HG02678 (cell line): ENCODE results near the gene PIGR.

ENCODE experiments used
- ATAC-seq: cut with Tn5 transposase; IDR thresholded peaks from one replicate; pipeline ENCODE4 v1.9.1; 2021; ENCODE audit warnings: mild to moderate bottlenecking, moderate library complexity; ENCODE audit not compliant: unreplicated experiment

PIGR gene

GRCh38 chr1:206893380-206893779 lies 52.9 kb downstream of the PIGR start:
- no peak for ATAC-seq

GRCh38 chr1:206892351-206892984 lies 53.8 kb downstream of the PIGR start:
- no peak for ATAC-seq

DNA sequence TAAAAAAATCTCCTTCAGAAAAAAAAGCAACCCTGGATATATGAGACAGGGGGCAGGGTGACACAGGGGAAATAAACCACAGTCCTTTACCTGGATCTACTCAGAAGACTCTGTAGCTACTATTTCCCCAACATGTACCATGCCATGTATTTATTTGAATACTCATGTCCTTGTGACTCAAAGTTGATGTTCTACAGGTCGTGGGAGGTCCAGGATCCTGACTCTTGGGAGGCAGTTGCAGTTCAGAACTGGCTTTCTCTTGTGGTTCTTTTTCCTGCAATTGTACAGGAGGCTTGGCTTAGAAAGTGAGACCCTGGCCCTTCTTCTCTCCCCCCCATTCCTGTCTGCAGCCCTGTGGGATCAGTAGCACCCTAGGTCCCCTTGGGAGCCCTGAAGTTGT lies 54.9 kb downstream of the PIGR start:
- no peak for ATAC-seq

- ATAC-seq: no peak
Observed at GRCh38 chr1:206890125-206891060, 55.9 kb downstream of the PIGR start.

GRCh38 chr1:206887701-206888100 lies 58.6 kb downstream of the PIGR start:
- no peak for ATAC-seq

DNA sequence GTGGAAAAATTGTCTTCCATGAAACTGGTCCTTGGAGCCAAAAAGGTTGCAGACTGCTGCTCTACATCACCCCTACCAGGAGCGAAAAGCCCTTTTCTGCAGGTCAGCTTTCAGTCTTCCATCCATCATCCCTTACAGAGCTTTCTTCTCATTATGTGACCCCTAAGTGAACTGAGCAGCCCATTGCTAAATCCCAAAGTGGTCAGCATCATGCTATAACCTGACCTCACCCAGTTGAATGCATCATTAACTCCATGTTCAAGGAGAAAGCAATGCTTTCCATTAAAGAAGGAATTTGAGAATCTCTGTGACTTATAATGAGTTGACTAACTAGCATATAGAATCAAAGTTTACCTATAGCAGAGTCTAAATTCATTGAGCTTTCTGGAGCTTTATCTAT lies 59.4 kb downstream of the PIGR start:
- ATAC-seq: no peak

- ATAC-seq: no peak
Observed at GRCh38 chr1:206885341-206886060, 60.8 kb downstream of the PIGR start.

GRCh38 chr1:206883876-206884275 lies 62.4 kb downstream of the PIGR start:
- no peak for ATAC-seq

GRCh38 chr1:206883160-206883559 lies 63.1 kb downstream of the PIGR start:
- ATAC-seq: no peak

DNA sequence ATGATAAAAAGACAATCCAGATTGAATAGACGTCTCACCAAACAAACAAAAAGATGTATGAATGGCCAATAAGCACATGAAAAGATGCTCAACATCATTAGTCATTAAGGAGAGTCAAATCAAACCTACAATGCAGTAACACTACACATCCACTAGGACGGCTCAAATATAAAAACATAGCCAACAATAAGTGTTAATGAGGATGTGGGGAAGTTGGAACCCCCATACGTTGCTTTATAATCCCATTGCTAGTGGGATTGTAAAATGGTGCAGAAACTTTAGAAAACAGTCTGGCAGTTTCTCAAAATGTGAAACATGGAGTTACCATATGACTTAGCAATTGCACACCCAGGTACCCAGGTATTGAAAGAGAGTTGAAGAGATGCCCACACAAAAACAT lies 63.7 kb downstream of the PIGR start:
- no peak for ATAC-seq

GRCh38 chr1:206880314-206880713 lies 66.0 kb downstream of the PIGR start:
- no peak for ATAC-seq
